GM21619 (cell line): ENCODE data around the gene NFE2L2.
"Not testable (repeated sequence)": the region's sequence is repeated elsewhere in the genome, so short reads cannot be mapped to it uniquely, and the experiment has no call there.

Source experiments
- ATAC-seq: cut with Tn5 transposase; IDR thresholded peaks from one replicate; pipeline ENCODE4 v1.9.1; 2021; ENCODE audit not compliant: unreplicated experiment

The NFE2L2 gene

GRCh38 chr2:177264693-177265587, at the start of gene NFE2L2:
Gene NFE2L2 (minus strand): TSS chr2:177264727. CDS start chr2:177264576, 151 bp downstream.
- ATAC-seq = peak; percentile 56

DNA sequence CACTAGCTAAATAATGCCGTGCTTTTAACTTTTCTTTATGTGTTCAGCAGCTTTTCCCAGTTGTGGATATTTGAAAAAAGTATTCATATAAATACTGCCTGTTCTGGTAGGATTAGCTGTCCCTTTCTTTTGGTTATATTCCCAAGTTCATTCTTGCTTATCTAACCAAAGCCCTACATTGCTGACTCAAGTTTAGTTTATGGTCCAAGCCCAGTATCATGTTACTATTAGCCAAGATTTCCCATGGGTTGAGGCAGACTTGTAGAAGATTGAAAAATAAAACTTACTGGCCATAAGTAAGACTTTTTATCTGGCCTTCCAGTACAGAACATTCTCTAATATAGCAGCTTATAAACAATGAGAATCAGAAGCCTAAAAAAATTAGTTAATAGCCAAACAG, 49.7 kb upstream of the NFE2L2 start:
- ATAC-seq = no peak

DNA sequence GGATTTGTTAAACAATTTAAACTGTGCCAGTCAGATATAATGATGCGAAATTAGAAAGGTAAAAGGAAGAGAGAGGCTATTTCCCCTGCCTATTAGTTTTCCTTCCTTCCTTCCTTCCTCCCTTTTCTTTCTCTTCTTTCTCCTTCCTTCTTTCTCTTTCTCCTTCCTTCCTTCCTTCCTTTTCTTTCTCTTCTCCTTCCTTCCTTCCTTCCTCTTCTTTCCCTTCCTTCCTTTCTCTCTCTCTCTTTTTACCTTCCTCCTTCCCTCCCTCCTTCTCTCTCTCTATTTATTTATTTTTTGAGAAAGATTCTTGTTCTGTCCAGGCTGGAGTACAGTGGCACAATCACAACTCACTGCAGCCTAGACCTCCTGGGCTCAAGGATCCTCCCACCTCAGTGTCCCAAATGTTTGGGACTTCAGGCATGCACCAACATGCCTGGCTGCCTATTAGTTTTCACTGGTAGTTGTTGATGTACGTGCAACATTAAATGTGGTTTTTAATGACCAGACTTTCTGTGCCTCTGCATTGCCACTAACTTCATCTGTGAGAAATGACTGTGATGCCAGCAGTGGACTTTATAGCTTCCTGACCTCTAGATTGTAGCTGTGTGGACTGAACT, 48.7 kb upstream of the NFE2L2 start:
- no peak for ATAC-seq

DNA sequence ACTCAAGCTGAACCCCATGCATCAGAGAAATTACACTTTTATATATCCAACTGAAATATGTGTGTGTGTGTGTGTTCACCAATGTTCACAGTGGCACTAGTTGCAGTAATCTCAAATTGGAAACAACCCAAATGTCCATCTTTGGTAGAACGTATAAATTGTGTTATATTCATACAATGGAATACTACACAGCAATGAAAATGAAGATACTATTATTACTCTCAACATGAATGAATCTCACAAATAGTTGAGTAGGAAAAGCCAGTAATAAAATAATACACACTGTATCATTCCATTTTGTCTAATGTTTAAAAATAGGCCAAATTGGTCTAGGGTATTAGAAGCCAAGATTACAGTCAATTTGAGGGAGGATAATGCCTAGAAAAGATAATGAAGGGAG, 48.0 kb upstream of the NFE2L2 start:
- ATAC-seq = no peak

GRCh38 chr2:177309672-177310309, 45.3 kb upstream of the NFE2L2 start:
- not testable (repeated sequence) for ATAC-seq

DNA sequence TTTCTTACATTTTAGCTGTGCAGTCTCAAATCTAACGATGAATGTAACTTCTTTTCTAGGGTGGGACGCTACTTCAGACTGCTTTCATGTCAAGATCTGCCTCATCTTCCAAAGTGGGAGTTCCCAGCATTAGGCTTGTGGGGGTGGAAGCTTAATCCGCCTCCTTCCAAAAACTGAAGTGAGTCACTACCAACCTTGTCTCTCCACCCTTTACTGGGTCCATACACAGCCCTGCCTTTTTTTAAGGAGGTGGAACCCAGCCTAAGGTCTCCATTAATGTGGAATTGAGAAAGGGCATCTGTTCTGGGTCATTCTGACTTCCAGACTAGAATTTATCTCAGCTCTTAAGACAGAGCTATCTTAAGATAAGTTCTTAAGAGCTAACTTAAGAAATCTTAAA, 42.0 kb upstream of the NFE2L2 start:
- ATAC-seq = no peak

GRCh38 chr2:177303939-177304338, 39.4 kb upstream of the NFE2L2 start:
- no peak for ATAC-seq

- no peak for ATAC-seq
Measured at GRCh38 chr2:177302552-177302951, 38.0 kb upstream of the NFE2L2 start.

- no peak for ATAC-seq
Measured at GRCh38 chr2:177298191-177298590, 33.7 kb upstream of the NFE2L2 start.

- ATAC-seq = no peak
Measured at GRCh38 chr2:177296040-177296439, 31.5 kb upstream of the NFE2L2 start.

- ATAC-seq = no peak
Measured at GRCh38 chr2:177295484-177295883, 31.0 kb upstream of the NFE2L2 start.

DNA sequence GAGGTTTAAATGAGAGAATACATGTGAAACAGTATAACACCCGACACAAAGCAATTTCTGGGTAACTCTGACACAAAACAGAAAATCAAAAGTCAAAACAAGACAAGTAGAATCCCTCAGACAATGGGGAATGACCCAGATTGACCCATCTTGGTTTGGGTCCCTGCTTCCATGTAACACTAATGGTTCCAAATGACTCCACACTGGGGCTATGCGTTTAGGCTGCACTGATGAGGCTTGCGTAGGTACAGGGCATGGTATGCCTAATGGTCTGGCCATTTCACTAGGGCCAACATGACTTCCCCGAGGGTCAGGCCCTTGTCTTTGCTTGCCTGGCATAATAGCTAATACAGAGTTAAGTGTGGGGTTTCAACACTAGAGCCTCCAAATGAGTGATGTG, 27.2 kb upstream of the NFE2L2 start:
- no peak for ATAC-seq

- ATAC-seq = peak; percentile 75
Measured at GRCh38 chr2:177289824-177290628, 25.5 kb upstream of the NFE2L2 start.

DNA sequence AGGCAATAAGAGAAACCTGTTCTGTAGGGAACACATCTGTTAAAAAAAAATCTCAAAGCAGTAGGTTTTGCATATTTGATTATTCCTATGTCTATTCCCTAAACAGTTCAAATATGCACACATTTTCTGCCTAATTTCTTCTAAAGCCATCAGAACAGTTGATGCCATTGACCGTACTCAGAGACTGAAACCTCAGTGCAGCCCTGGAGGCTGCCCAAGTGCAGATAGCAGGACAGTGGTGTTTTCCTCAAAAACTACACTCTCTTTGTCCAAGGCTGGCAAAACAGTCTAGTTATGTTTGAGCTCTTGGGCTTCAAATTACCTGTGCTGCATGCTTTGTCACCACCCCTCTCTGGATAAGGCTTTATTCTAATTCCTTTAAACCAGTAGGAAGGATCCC, 23.3 kb upstream of the NFE2L2 start:
- ATAC-seq = no peak

- no peak for ATAC-seq
Measured at GRCh38 chr2:177285892-177286715, 21.6 kb upstream of the NFE2L2 start.

GRCh38 chr2:177284531-177284930, 20.0 kb upstream of the NFE2L2 start:
- ATAC-seq = no peak

DNA sequence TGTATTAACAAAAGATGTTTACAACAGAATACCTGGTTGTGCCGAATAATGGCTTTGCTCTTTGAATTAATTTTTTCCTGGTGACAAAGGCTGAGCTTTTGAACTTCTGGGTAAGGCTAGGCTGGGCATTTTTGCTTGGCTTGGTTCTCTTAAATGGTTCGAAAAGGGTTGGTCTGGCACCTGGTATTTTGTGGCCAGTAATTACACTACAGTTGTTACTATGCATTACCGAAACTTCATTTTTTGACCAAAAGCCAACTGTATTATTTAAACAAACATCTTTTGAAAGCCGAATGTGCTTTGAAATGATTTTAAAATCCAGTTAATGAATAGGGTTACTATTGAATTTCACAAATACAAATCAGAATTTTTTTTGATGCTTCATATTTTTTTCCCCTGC, 19.4 kb upstream of the NFE2L2 start:
- no peak for ATAC-seq

DNA sequence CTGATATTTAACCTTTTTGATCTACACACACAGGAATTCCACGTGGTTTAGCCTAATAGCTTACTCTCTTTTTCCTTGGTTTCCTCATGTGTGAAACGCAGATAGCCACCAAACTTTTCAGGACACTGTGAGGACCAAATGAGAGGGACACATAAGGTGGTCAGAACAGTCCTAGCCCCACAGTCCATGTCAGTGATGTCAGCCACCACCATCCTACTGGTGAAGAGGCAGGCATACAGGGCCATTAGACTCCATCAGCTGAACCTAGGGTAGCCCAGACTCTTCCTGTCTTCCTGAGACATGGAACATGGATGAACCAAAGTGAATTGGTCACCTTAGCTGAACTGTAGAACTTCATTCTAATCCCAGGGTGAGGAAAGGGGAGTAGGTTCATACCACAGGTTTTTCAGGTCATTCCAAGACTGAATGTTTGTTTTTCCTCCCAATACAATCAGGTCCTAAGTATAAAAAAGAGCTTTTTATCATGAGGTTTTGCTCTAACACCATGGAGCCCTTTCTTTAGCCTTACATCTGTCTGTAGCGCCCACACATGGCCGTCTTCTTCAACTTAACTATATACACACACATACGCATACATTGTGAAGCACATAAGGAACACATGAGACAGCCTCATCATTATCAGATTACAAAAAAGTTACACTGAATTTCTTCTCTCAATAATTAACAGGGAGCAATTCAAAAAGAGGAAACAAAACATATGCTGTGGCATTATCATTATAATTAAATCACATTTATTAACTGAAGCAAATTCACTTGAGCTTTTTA, 18.5 kb upstream of the NFE2L2 start:
- ATAC-seq = no peak

GRCh38 chr2:177282181-177282641, 17.7 kb upstream of the NFE2L2 start:
- no peak for ATAC-seq
